A549 (cell line): ENCODE measurements around the gene ENTPD8. TPM values are rescaled to one million over a fixed set of nuclear protein-coding genes. Genes with fewer than 3 reads are reported as not detected.

Experiments used
- ATAC-seq, 2 experiments: fragments of 200-7000 bp in 1 of 2; fragments of >200 bp in 1 of 2; cut with Nextera tagmentation in 1 of 2; cut with Tn5 transposase in 1 of 2; 3 replicates each; pipeline versions ENCODE4 v1.8.0 to v1.9.1; 2018 to 2020; ENCODE audit warnings: mild to moderate bottlenecking in 1 of 2, moderate library complexity in 1 of 2
- CTCF ChIA-PET: fragments of 300-600 bp; sonication (Branson Sonifier 250); formaldehyde crosslinking; extraction: SDS; loops from one replicate; lab custom pipeline; 2021; ENCODE audit warnings: antibody characterized with exemption, inconsistent platforms; lab: Yijun Ruan, JAX
- POLR2A ChIA-PET: fragments of 350-600 bp; formaldehyde crosslinking; extraction: SDS; loops from one replicate; lab custom pipeline; 2021; ENCODE audit warnings: antibody characterized with exemption, inconsistent platforms; lab: Yijun Ruan, JAX
- DNase-seq, 2 experiments: peaks; one replicate each; pipeline versions ENCODE4 v3.0.0 to v3.0.0-alpha.2; 2011 to 2016; ENCODE audit warnings: low read depth in 1 of 2, low spot score in 1 of 2
- FAIRE-seq: peaks from 2 replicates; lab custom pipeline; 2011; peaks lifted over from hg19 to GRCh38; lab: Jason Lieb, UNC
- H3K27ac ChIP-seq, 2 experiments: fragments of >200 bp; sonication (Bioruptor Twin); formaldehyde crosslinking; 3 replicates each; pipeline ENCODE4 v1.5.1; 2016 to 2017
- H3K4me1 ChIP-seq: fragments of >200 bp; sonication (Bioruptor Twin); formaldehyde crosslinking; 3 replicates; pipeline ENCODE4 v1.6.1; 2016
- H3K4me2 ChIP-seq: fragments of >200 bp; sonication (Bioruptor Twin); formaldehyde crosslinking; 3 replicates; pipeline ENCODE4 v1.6.1; 2016
- H3K4me3 ChIP-seq: fragments of >200 bp; sonication (Bioruptor Twin); formaldehyde crosslinking; 3 replicates; pipeline ENCODE4 v1.5.1; 2016
- H3K9me3 ChIP-seq: fragments of >200 bp; sonication (Bioruptor Twin); formaldehyde crosslinking; 3 replicates; pipeline ENCODE4 v1.6.1; 2016
- BCL3 ChIP-seq: fragments of >200 bp; sonication (Bioruptor Twin); formaldehyde crosslinking; IDR thresholded peaks from 3 replicates; pipeline ENCODE4 v1.6.1; 2016
- CTCF ChIP-seq: fragments of >200 bp; sonication (Bioruptor Twin); formaldehyde crosslinking; IDR thresholded peaks from 3 replicates; pipeline ENCODE4 v1.5.1; 2016
- E2F6 ChIP-seq: IDR thresholded peaks from 2 replicates; pipeline ENCODE4 v1.6.1; 2012; ENCODE audit warnings: low read depth, borderline replicate concordance
- EHMT2 ChIP-seq: fragments of 200-600 bp; sonication (generic); IDR thresholded peaks from 2 replicates; pipeline ENCODE4 v1.6.1; 2016; ENCODE audit warnings: antibody characterized with exemption, low read depth, mild to moderate bottlenecking, moderate library complexity
- EP300 ChIP-seq, 2 experiments: fragments of >200 bp; sonication (Bioruptor Twin); formaldehyde crosslinking; IDR thresholded peaks; 2 replicates in 1 of 2; 3 replicates in 1 of 2; pipeline ENCODE4 v1.6.1; 2016 to 2017
- FOSL2 ChIP-seq, 2 experiments: fragments of 450-650 bp in 1 of 2; fragments of >200 bp in 1 of 2; sonication (Bioruptor Twin) in 1 of 2; formaldehyde crosslinking; IDR thresholded peaks; 2 replicates each; pipeline versions ENCODE4 v1.5.0 to v1.6.1; 2016 to 2020; ENCODE audit warnings: mild to moderate bottlenecking in 1 of 2, moderate library complexity in 1 of 2
- JUNB ChIP-seq: fragments of >200 bp; sonication (Bioruptor Twin); formaldehyde crosslinking; IDR thresholded peaks from 2 replicates; pipeline ENCODE4 v1.6.1; 2016
- RFX5 ChIP-seq: fragments of 450-650 bp; IDR thresholded peaks from 2 replicates; pipeline ENCODE4 v1.7.1; 2014; ENCODE audit warnings: antibody characterized with exemption, mild to moderate bottlenecking, moderate library complexity
- RNF2 ChIP-seq: fragments of 200-600 bp; sonication (generic); IDR thresholded peaks from 2 replicates; pipeline ENCODE4 v1.6.1; 2016; ENCODE audit warnings: low read depth, mild to moderate bottlenecking, antibody characterized with exemption, moderate library complexity, borderline replicate concordance
- TP53 ChIP-seq: fragments of 250-450 bp; sonication (Bioruptor Pico); IDR thresholded peaks from 2 replicates; pipeline ENCODE4 v1.5.0; 2021; ENCODE audit warnings: mild to moderate bottlenecking, moderate library complexity
- ZC3H11A ChIP-seq: fragments of 450-650 bp; IDR thresholded peaks from 2 replicates; pipeline ENCODE4 v1.6.1; 2014; ENCODE audit warnings: antibody characterized with exemption, mild to moderate bottlenecking
- ZFP36 ChIP-seq: fragments of 450-650 bp; IDR thresholded peaks from 2 replicates; pipeline ENCODE4 v1.6.1; 2014; ENCODE audit warnings: borderline replicate concordance; ENCODE audit not compliant: partially characterized antibody
- WGBS: methylation state at CpG from one replicate; pipeline ENCODE4 v1.1.6; 2017; ENCODE audit errors: missing lambda C conversion rate; 5-methylcytosine and 5-hydroxymethylcytosine counted together
- polyA plus RNA-seq, 4 experiments: library from polyadenylated mRNA; depleted of rRNA in 3 of 4; stranded (reverse); fragments of >200 nt; fragmentation: RNase III in 1 of 4; extraction: RNeasy Plus Mini Kit Qiagen cat#74134 plus additional on column Dnase treatment in 1 of 4; gene quantifications; 2 replicates in 3 of 4; 3 replicates in 1 of 4; pipeline ENCODE4 v1.2.3, GENCODE V29; 2011 to 2017
- TF ChIP-seq, protein P1 (sequence below): fragments of 250-450 bp; sonication (Bioruptor Pico); IDR thresholded peaks from 2 replicates; pipeline ENCODE4 v1.5.0; 2020; ENCODE audit warnings: low read depth, mild to moderate bottlenecking, moderate library complexity
- TF ChIP-seq, protein P2 (sequence below): fragments of 450-650 bp; IDR thresholded peaks from 2 replicates; pipeline ENCODE4 v1.6.1; 2014; ENCODE audit warnings: antibody characterized with exemption

Gene ENTPD8
- polyA plus RNA-seq, 2 of the 4 experiments (the other 2 are of a cell fraction) = 0.18 to 0.36 TPM

DNA sequence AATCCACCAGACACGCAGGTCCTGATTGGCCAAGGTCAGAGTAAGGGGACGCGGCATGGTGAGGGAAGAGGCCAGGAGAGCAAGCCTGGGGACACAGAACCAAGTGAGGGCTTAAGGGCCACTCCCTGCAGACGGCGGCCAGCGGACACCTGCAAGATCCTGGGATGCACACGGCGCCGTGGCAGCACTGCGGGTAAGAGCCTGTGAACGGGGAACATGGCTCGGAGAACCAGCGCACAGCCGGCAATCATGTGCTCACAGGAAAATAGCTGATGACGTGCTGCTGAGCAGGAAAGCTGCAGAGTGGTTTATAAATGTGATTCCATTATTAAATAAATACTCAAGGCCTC, 45.0 kb upstream of the ENTPD8 start:
- no peak for DNase-seq
- Histone ChIP-seq H3K4me1 (peaks cover 11% of the 10 kb centered on the region), H3K4me2 (no peak overlapping the region), H3K9me3 (no peaks in the 10 kb centered on the region), H3K27ac (no peak overlapping the region), H3K4me3 (no peak overlapping the region)
- CTCF ChIA-PET = interaction anchor here (0.8 to 1.5 kb wide), 3 partner anchors 11 to 183 kb away, joined by 3 to 4 read pairs (median 3); no protein-coding TSS in a partner anchor
- TF ChIP-seq, protein P1, sequence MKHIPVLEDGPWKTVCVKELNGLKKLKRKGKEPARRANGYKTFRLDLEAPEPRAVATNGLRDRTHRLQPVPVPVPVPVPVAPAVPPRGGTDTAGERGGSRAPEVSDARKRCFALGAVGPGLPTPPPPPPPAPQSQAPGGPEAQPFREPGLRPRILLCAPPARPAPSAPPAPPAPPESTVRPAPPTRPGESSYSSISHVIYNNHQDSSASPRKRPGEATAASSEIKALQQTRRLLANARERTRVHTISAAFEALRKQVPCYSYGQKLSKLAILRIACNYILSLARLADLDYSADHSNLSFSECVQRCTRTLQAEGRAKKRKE (CRISPR knock-in tag) = no peak
- TF ChIP-seq TP53 (CRISPR knock-in tag) (no peak), EHMT2 (no peak), CTCF (no peak), FOSL2 (IDR thresholded peaks at IDR 0.05) (no peak), FOSL2 (CRISPR knock-in tag; IDR thresholded peaks at IDR 0.05) (no peak), BCL3 (no peak), EP300 (IDR thresholded peaks at IDR 0.05) (no peak), E2F6 (no peak), ZC3H11A (no peak), RNF2 (no peak), JUNB (no peak)
- TF ChIP-seq, protein P2, sequence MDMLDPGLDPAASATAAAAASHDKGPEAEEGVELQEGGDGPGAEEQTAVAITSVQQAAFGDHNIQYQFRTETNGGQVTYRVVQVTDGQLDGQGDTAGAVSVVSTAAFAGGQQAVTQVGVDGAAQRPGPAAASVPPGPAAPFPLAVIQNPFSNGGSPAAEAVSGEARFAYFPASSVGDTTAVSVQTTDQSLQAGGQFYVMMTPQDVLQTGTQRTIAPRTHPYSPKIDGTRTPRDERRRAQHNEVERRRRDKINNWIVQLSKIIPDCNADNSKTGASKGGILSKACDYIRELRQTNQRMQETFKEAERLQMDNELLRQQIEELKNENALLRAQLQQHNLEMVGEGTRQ = no peak
- 90% methylated on average over 15 of the region's 15 CpGs for WGBS
- ATAC-seq = no peak
- POLR2A ChIA-PET = no interaction called here
- FAIRE-seq = no peak

- no peaks in the 10 kb centered on the region for H3K9me3 ChIP-seq
- no peak overlapping the region for H3K4me2 ChIP-seq
- peaks cover 11% of the 10 kb centered on the region for H3K4me1 ChIP-seq
- CTCF ChIA-PET = no interaction called here
- POLR2A ChIA-PET = no interaction called here
- TF ChIP-seq FOSL2 (IDR thresholded peaks at IDR 0.05) = no peak
- TF ChIP-seq FOSL2 (CRISPR knock-in tag; IDR thresholded peaks at IDR 0.05) = no peak
- TF ChIP-seq RFX5 = no peak
- no peak for TF ChIP-seq ZFP36
- DNase-seq = no peak
- no peak overlapping the region for H3K27ac ChIP-seq
- FAIRE-seq = no peak
- no peak overlapping the region for H3K4me3 ChIP-seq
- WGBS = 83% methylated on average over 26 of the region's 26 CpGs
- ATAC-seq = no peak
Observed at GRCh38 chr9:137485343-137486140, 44.4 kb upstream of the ENTPD8 start.
